ENCODE measurements around the gene MIX23.

Gene MIX23

GRCh38 chr3:122332551-122332950, 50.5 kb downstream of the MIX23 start:
- Mint-ChIP-seq H3K4me3 (no peak overlapping the region), H3K9me3 (no peaks in the 10 kb centered on the region), H3K36me3 (no peaks in the 10 kb centered on the region), H3K27me3 (peaks cover 3% of the 10 kb centered on the region), H3K4me1 (no peaks in the 10 kb centered on the region), H3K27ac (no peak overlapping the region)

- Mint-ChIP-seq H3K27me3 (peaks cover 3% of the 10 kb centered on the region), H3K4me3 (no peak overlapping the region), H3K27ac (no peak overlapping the region), H3K4me1 (no peaks in the 10 kb centered on the region), H3K36me3 (no peaks in the 10 kb centered on the region), H3K9me3 (no peaks in the 10 kb centered on the region)
Measured at GRCh38 chr3:122331886-122332285, 51.1 kb downstream of the MIX23 start.

DNA sequence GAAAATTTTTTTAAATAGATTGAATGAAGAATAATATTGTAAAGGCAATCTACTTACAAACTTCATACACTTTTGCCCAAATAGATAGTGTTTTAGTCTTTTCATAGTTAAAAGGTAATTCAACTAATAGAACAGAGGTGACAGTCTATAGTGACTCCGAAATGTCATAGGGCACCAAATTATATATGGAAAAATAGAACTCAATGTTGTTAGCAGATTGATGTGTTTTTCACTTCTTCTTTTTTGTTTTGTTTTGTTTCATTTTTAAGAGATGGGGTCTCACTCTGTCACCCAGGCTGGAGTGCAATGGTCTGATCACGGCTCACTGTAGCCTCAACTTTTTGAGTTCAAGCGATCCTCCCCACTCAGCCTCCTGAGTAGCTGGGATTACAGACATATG, 57.3 kb downstream of the MIX23 start:
- Mint-ChIP-seq H3K4me3 (no peak overlapping the region), H3K4me1 (peaks cover 18% of the 10 kb centered on the region), H3K27ac (no peak overlapping the region), H3K9me3 (no peaks in the 10 kb centered on the region), H3K27me3 (no peaks in the 10 kb centered on the region), H3K36me3 (no peaks in the 10 kb centered on the region)

DNA sequence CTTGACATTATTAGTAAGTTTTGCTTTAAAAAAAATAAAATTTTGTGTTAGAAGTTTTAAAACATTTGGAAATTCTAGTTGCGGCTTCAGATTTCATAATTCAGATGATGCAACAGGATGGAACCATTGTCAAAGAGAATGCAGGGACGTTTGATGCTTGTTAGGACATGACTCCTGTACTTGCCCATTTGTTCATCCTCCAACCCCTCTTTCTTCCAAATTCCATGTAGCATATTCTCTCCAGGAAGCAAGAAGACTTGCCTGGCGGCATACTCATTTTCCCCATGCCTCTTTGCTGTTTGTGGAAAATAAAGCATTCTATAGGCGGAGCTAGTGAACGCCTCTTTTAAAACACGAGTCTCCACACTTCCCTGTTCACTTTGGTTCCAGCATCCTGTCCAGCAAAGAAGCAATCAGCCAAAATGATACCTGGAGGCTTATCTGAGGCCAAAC, 58.1 kb downstream of the MIX23 start, which contains the start of gene CSTA:
Gene CSTA (plus strand): TSS at position 378 of the 453 bp plus-strand sequence. CDS start 45 bp downstream, at position 423.
- H3K27me3 Mint-ChIP-seq: no peaks in the 10 kb centered on the region
- peaks cover 18% of the 10 kb centered on the region for H3K4me1 Mint-ChIP-seq
- no peak within 1 kb of the TSS for H3K27ac Mint-ChIP-seq
- H3K4me3 Mint-ChIP-seq: no peak within 1 kb of the TSS
- H3K36me3 Mint-ChIP-seq: no peaks in the 10 kb centered on the region
- no peaks in the 10 kb centered on the region for H3K9me3 Mint-ChIP-seq

- Mint-ChIP-seq H3K4me1 (peaks cover 18% of the 10 kb centered on the region), H3K27me3 (peaks cover 3% of the 10 kb centered on the region), H3K27ac (no peak overlapping the region), H3K4me3 (no peak overlapping the region), H3K9me3 (peaks cover 17% of the 10 kb centered on the region), H3K36me3 (peaks cover 2% of the 10 kb centered on the region)
Measured at GRCh38 chr3:122322095-122323075, 60.6 kb downstream of the MIX23 start.

DNA sequence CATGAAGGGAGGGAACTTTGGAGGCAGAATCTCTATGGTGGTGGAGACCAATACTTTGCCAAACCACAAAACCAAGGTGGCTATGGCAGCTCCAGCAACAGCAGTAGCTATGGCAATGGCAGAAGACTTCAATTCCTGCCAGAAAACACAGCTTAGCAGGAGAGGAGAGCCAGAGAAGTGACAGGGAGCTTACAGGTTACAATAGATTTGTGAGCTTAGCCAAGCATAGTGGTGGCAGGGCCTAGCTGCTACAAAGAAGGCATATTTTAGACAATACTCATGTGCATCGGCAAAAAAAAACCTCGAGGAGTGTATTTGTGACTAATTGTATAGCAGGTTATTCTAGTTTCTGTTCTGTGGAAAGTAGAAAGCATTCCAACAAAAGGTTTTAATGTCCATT, 64.4 kb downstream of the MIX23 start:
- H3K27me3 Mint-ChIP-seq: peaks cover 3% of the 10 kb centered on the region
- H3K4me3 Mint-ChIP-seq: no peak overlapping the region
- no peak overlapping the region for H3K27ac Mint-ChIP-seq
- H3K36me3 Mint-ChIP-seq: peaks cover 2% of the 10 kb centered on the region
- peaks cover 18% of the 10 kb centered on the region for H3K4me1 Mint-ChIP-seq
- peaks cover 17% of the 10 kb centered on the region for H3K9me3 Mint-ChIP-seq

GRCh38 chr3:122316368-122316767, 66.7 kb downstream of the MIX23 start:
- Mint-ChIP-seq H3K4me1 (peaks cover 10% of the 10 kb centered on the region), H3K4me3 (no peak overlapping the region), H3K27ac (no peak overlapping the region), H3K9me3 (peaks cover 17% of the 10 kb centered on the region), H3K27me3 (peaks cover 3% of the 10 kb centered on the region), H3K36me3 (peaks cover 2% of the 10 kb centered on the region)

GRCh38 chr3:122315619-122316018, 67.4 kb downstream of the MIX23 start:
- peaks cover 2% of the 10 kb centered on the region for H3K36me3 Mint-ChIP-seq
- H3K9me3 Mint-ChIP-seq: peaks cover 17% of the 10 kb centered on the region
- H3K27me3 Mint-ChIP-seq: peaks cover 3% of the 10 kb centered on the region
- peaks cover 8% of the 10 kb centered on the region for H3K4me1 Mint-ChIP-seq
- H3K27ac Mint-ChIP-seq: no peak overlapping the region
- H3K4me3 Mint-ChIP-seq: no peak overlapping the region

DNA sequence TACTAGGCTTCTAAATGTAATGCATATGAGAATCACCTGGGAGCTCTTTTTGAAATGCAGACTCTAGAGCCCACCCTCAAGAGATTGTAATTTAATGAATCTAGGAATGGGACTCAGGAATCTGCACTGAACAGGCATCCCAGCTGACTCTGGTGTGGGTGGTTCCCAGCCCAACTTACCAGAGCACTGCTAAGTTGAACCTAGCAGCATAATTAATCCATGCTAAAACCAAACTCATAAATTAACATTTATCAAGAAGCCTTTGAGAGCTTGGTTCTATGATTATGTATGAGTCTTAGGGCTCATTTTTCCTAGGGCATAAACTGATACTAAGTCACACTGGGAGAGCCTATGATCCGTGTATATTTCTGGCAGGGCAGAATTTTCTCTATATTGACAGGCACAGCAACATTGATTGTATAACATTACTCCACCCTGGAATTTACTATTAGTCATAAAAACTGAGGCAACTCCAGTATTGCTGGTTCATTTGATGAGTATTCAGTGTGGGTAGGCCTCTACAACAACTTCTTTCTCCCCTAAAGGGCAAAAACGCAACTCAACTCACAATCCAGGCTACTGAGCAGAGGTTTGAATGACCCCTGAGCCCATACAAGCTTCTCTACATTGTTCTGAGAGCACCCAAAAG, 68.7 kb downstream of the MIX23 start:
- no peak overlapping the region for H3K27ac Mint-ChIP-seq

GRCh38 chr3:122313281-122313680, 69.8 kb downstream of the MIX23 start:
- H3K4me3 Mint-ChIP-seq: no peak overlapping the region
- H3K4me1 Mint-ChIP-seq: peaks cover 8% of the 10 kb centered on the region
- H3K9me3 Mint-ChIP-seq: peaks cover 7% of the 10 kb centered on the region
- no peak overlapping the region for H3K27ac Mint-ChIP-seq
- H3K27me3 Mint-ChIP-seq: peaks cover 3% of the 10 kb centered on the region
- H3K36me3 Mint-ChIP-seq: no peaks in the 10 kb centered on the region

More for the DNA sequence above, 68.7 kb downstream of the MIX23 start:
- H3K36me3 Mint-ChIP-seq: no peaks in the 10 kb centered on the region
- H3K4me1 Mint-ChIP-seq: peaks cover 8% of the 10 kb centered on the region
- peaks cover 12% of the 10 kb centered on the region for H3K9me3 Mint-ChIP-seq
- H3K27me3 Mint-ChIP-seq: peaks cover 3% of the 10 kb centered on the region
- H3K4me3 Mint-ChIP-seq: no peak overlapping the region

GRCh38 chr3:122312826-122313225, 70.2 kb downstream of the MIX23 start:
- no peak overlapping the region for H3K27ac Mint-ChIP-seq
- peaks cover 3% of the 10 kb centered on the region for H3K27me3 Mint-ChIP-seq
- no peak overlapping the region for H3K4me3 Mint-ChIP-seq
- H3K36me3 Mint-ChIP-seq: no peaks in the 10 kb centered on the region
- peaks cover 8% of the 10 kb centered on the region for H3K4me1 Mint-ChIP-seq
- peaks cover 3% of the 10 kb centered on the region for H3K9me3 Mint-ChIP-seq

GRCh38 chr3:122310361-122310760, 72.7 kb downstream of the MIX23 start:
- H3K9me3 Mint-ChIP-seq: no peaks in the 10 kb centered on the region
- no peaks in the 10 kb centered on the region for H3K36me3 Mint-ChIP-seq
- H3K4me1 Mint-ChIP-seq: peaks cover 8% of the 10 kb centered on the region

More at GRCh38 chr3:122310361-122310760, 72.7 kb downstream of the MIX23 start:
- Mint-ChIP-seq H3K27ac (no peak overlapping the region), H3K4me3 (no peak overlapping the region), H3K27me3 (no peaks in the 10 kb centered on the region)

Measured in activated naive CD4-positive, alpha-beta T cell treated with anti-CD3 and anti-CD28 coated beads, Interleukin-2, amount 50 U/mL, for 24 hours (primary cell).